Prostate gland (tissue), 2 donors: ENCODE data around the gene PLXND1. TPM values are rescaled to one million over a fixed set of nuclear protein-coding genes. Genes with fewer than 3 reads are reported as not detected.
"Not testable (repeated sequence)": the region's sequence is repeated elsewhere in the genome, so short reads cannot be mapped to it uniquely, and the experiment has no call there.

ENCODE experiments used
- DNase-seq: peaks from one replicate; pipeline ENCODE4 v3.0.0-alpha.2; 2019; ENCODE audit warnings: low spot score
- H3K27ac ChIP-seq, 2 donors: fragments of 200-600 bp; sonication (generic); 2 replicates each; pipeline ENCODE4 v1.5.1; 2017 to 2019
- H3K27me3 ChIP-seq: fragments of 200-600 bp; sonication (generic); replicated peaks from 2 replicates; pipeline ENCODE4 v1.5.1; 2019; ENCODE audit not compliant: insufficient read depth
- H3K36me3 ChIP-seq, 2 donors: fragments of 200-600 bp; sonication (generic); 1 replicate in 1 of 2; 2 replicates in 1 of 2; pipeline versions ENCODE4 v1.5.1 to v1.8.1; 2017 to 2019
- H3K4me1 ChIP-seq: fragments of 200-600 bp; sonication (generic); replicated peaks from 2 replicates; pipeline ENCODE4 v1.5.1; 2019
- H3K4me3 ChIP-seq, 2 donors: fragments of 200-600 bp; sonication (generic); 2 replicates each; pipeline ENCODE4 v1.5.1; 2017 to 2019
- H3K9me3 ChIP-seq: fragments of 200-600 bp; sonication (generic); 2 replicates; pipeline ENCODE4 v1.5.1; 2017
- POLR2A ChIP-seq: fragments of 450-650 bp; IDR thresholded peaks from one replicate; pipeline ENCODE4 v1.6.1; 2016; ENCODE audit warnings: antibody characterized with exemption, mild to moderate bottlenecking
- POLR2AphosphoS5 ChIP-seq: sonication (generic); formaldehyde crosslinking; IDR thresholded peaks from one replicate; pipeline ENCODE4 v1.6.1; 2017; ENCODE audit warnings: antibody characterized with exemption
- WGBS: methylation state at CpG from one replicate; pipeline ENCODE4 v1.1.5; 2018; 5-methylcytosine and 5-hydroxymethylcytosine counted together
- intact Hi-C: fragments of 100-400 bp; cut with DNase I; formaldehyde crosslinking; loops from one replicate; pipeline ENCODE4 v1.14.2; 2022
- total RNA-seq, 2 donors: library from RNA; depleted of rRNA; stranded (reverse); fragments of >200 nt; gene quantifications; one replicate each; pipeline ENCODE4 v1.1.0, GENCODE V29; 2016
- TF ChIP-seq, protein P1 (sequence below), 4 experiments: fragments of 200-600 bp in 2 of 4; fragments of 450-650 bp in 2 of 4; sonication (generic) in 2 of 4; IDR thresholded peaks; 1 replicate in 3 of 4; 2 replicates in 1 of 4; pipeline ENCODE4 v1.5.1; 2016 to 2019; ENCODE audit warnings: antibody characterized with exemption in 4 of 4, mild to moderate bottlenecking in 2 of 4, moderate library complexity in 2 of 4

Gene PLXND1
- total RNA-seq, 2 donors from 2014 or later, result 19.7 to 83.6 TPM

DNA sequence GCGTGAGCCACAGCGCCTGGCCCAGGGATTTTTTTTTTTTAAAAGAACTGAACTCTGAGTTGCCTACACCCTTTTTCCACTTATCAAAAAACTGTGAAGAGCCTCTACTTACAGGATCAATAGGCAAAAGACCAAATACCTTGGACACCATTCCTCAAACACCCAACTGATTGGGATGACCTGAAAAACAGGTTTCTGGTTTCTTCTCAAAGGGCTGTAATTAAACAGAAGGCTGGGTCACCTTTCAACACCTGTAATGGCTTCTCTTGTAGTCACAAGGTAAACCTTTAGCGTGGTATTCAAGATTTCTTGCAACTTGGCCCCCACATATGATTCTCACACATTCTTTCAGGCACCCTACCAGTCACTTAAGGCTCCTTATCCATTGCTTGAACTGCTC, 38.4 kb upstream of the PLXND1 start:
- DNase-seq, result no peak
- no peaks in the 10 kb centered on the region for H3K27me3 ChIP-seq

DNA sequence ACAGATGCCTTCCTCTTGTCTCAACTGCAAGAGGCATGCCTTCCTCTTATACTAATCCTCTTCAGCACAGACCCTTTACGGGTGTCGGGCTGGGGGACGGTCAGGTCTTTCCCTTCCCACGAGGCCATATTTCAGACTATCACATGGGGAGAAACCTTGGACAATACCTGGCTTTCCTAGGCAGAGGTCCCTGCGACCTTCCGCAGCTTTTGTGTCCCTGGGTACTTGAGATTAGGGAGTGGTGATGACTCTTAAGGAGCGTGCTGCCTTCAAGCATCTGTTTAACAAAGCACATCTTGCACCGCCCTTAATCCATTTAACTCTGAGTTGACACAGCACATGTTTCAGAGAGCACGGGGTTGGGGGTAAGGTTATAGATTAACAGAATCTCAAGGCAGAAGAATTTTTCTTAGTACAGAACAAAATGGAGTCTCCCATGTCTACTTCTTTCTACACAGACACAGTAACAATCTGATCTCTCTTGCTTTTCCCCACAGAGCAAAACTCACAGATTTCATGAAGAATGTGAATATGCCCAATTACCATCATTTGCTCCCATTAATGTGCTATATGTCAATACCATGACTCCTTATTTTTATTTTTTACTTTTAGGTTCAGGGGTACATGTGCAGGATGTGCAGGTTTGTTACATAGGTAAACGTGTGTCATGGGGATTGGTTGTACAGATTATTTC, 35.2 kb upstream of the PLXND1 start:
- H3K4me1 ChIP-seq, intact Hi-C loops, H3K36me3 ChIP-seq, H3K27me3 ChIP-seq, H3K9me3 ChIP-seq, H3K4me3 ChIP-seq, H3K27ac ChIP-seq, DNase-seq: not testable (repeated sequence)
- 41% methylated on average over 10 of the region's 10 CpGs for WGBS

More for the DNA sequence above, 38.4 kb upstream of the PLXND1 start:
- no peak for TF ChIP-seq POLR2A
- TF ChIP-seq, protein P1, sequence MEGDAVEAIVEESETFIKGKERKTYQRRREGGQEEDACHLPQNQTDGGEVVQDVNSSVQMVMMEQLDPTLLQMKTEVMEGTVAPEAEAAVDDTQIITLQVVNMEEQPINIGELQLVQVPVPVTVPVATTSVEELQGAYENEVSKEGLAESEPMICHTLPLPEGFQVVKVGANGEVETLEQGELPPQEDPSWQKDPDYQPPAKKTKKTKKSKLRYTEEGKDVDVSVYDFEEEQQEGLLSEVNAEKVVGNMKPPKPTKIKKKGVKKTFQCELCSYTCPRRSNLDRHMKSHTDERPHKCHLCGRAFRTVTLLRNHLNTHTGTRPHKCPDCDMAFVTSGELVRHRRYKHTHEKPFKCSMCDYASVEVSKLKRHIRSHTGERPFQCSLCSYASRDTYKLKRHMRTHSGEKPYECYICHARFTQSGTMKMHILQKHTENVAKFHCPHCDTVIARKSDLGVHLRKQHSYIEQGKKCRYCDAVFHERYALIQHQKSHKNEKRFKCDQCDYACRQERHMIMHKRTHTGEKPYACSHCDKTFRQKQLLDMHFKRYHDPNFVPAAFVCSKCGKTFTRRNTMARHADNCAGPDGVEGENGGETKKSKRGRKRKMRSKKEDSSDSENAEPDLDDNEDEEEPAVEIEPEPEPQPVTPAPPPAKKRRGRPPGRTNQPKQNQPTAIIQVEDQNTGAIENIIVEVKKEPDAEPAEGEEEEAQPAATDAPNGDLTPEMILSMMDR (IDR thresholded peaks at IDR 0.05), result no peak
- no peak for TF ChIP-seq POLR2AphosphoS5
- H3K4me1 ChIP-seq, result no peaks in the 10 kb centered on the region
- 88% methylated on average over 3 of the region's 3 CpGs for WGBS
- H3K36me3 ChIP-seq, result no peaks in the 10 kb centered on the region
- no peak overlapping the region for H3K4me3 ChIP-seq
- intact Hi-C loops, result no loop called here
- no peaks in the 10 kb centered on the region for H3K9me3 ChIP-seq
- H3K27ac ChIP-seq, result no peak overlapping the region

DNA sequence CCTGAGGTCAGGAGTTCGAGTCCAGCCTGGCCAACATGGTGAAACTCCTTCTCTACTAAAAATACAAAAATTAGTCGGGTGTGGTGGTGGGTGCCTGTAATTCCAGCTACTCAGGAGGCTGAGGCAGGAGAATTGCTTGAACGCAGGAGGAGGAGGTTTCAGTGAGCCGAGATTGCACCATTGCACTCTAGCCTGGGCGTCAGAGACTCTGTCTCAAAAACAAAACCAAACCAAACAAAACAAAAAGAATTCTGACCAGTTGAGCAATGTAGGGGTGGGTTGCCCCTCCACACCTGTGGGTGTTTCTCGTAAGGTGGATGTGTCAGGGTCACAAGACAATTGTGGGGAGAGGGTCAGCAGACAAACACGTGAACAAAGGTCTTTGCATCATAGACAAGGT, 34.5 kb upstream of the PLXND1 start:
- H3K4me3 ChIP-seq, H3K9me3 ChIP-seq, H3K4me1 ChIP-seq, intact Hi-C loops, H3K27ac ChIP-seq, H3K27me3 ChIP-seq, H3K36me3 ChIP-seq, DNase-seq: not testable (repeated sequence)
- WGBS, result 84% methylated on average over 7 of the region's 7 CpGs

DNA sequence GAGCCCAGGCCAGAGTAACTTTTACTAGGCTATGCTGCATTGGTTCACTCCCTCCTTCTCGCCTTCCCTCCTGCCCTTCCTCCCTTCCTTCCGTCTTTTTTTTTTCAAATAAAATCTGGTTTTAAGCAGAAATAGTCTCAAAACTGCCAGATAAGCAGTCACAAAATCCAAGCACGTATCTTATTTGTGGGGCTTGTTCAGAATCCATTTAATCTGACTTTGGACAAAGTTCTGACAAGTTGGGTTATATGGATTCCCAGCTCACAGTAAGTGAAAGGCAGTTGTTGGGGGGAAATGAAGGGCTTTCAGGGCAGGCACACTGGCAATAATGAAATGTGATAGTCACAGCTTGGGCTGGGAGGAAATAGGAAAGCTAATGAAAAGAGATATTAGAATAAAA, 32.0 kb upstream of the PLXND1 start:
- Histone ChIP-seq H3K36me3 (no peaks in the 10 kb centered on the region), H3K9me3 (no peaks in the 10 kb centered on the region), H3K27ac (no peak overlapping the region), H3K27me3 (no peaks in the 10 kb centered on the region), H3K4me1 (no peaks in the 10 kb centered on the region), H3K4me3 (no peak overlapping the region)
- no peak for DNase-seq
- intact Hi-C loops, result no loop called here
- TF ChIP-seq POLR2A (no peak), POLR2AphosphoS5 (no peak)
- TF ChIP-seq, protein P1 (IDR thresholded peaks at IDR 0.05), result no peak
- 71% methylated on average over 3 of the region's 3 CpGs for WGBS

DNA sequence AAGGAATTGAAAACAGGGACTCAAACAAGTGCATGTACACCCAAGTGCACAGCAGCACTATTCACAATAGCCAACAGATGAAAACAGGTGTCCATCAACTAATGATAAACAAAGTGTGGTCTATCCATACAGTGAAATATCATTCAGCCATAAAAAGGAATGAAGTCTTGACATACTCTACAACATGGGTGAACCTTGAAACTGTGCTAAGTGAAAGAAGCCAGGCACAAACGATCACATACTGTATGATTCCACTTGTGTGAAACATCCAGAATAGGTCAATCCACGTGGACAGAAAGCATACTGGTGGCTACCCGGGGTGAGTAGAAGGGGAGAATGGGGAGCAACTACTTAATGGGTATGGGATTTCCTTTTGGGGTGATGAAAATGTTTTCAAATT, 29.6 kb upstream of the PLXND1 start:
- WGBS, result 94% methylated on average over 3 of the region's 3 CpGs
- TF ChIP-seq POLR2AphosphoS5, result no peak
- H3K4me3 ChIP-seq, result no peak overlapping the region
- H3K36me3 ChIP-seq, result no peaks in the 10 kb centered on the region
- DNase-seq, result no peak
- H3K27me3 ChIP-seq, result no peaks in the 10 kb centered on the region
- H3K27ac ChIP-seq, result no peak overlapping the region
- intact Hi-C loops, result no loop called here
- H3K4me1 ChIP-seq, result no peaks in the 10 kb centered on the region
- no peaks in the 10 kb centered on the region for H3K9me3 ChIP-seq

DNA sequence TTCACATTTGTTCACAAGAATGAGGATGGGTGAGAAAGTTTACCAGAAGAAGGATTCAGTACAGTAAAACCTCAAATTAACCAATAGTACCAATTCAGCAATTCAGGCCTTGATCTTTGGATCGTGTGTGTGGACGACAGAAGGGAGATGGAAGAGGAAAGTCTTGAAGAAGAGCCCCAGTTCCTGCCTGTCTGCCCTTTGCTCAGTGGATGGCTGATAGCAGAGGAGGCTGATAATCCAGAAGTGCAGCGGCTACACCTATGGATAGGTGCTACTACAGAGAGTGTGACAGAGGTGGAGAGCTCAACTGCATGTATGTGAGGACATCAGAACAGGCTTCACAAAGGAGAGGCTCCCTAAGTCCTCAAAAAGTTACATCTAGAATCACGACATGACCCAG, 29.2 kb upstream of the PLXND1 start:
- H3K36me3 ChIP-seq, result no peaks in the 10 kb centered on the region
- intact Hi-C loops, result no loop called here
- TF ChIP-seq POLR2AphosphoS5, result no peak
- no peak for TF ChIP-seq POLR2A
- TF ChIP-seq, protein P1 (IDR thresholded peaks at IDR 0.05), result no peak
- H3K4me1 ChIP-seq, result no peaks in the 10 kb centered on the region
- WGBS, result 91% methylated on average over 4 of the region's 4 CpGs
- no peaks in the 10 kb centered on the region for H3K9me3 ChIP-seq
- no peak overlapping the region for H3K27ac ChIP-seq
- H3K4me3 ChIP-seq, result no peak overlapping the region
- no peak for DNase-seq
- no peaks in the 10 kb centered on the region for H3K27me3 ChIP-seq
